ENCODE measurements around the gene TBC1D2.

- TF ChIP-seq CTCF (IDR thresholded peaks at IDR 0.05): no peak
- no peak for TF ChIP-seq POLR2A (IDR thresholded peaks at IDR 0.05)
These were observed 53.7 kb downstream of the TBC1D2 start for GRCh38 chr9:98201749-98202148.

Measured in gastroesophageal sphincter (tissue), 3 donors.